HEK293 (cell line): ENCODE data around the gene HOXC10.

ENCODE experiments used
- CTCF ChIA-PET: fragments of 350-600 bp; formaldehyde crosslinking; extraction: SDS; loops from one replicate; lab custom pipeline; 2021; ENCODE audit warnings: antibody characterized with exemption; lab: Yijun Ruan, JAX
- POLR2A ChIA-PET: fragments of 300-600 bp; formaldehyde crosslinking; extraction: SDS; loops from one replicate; lab custom pipeline; 2020; ENCODE audit warnings: antibody characterized with exemption, inconsistent platforms; lab: Yijun Ruan, JAX
- H3K27ac ChIP-seq: fragments of 200-500 bp; sonication (Bioruptor generic); 2 replicates; pipeline ENCODE4 v1.5.1; 2014; ENCODE audit warnings: low read depth, low read length, control low read depth, inconsistent platforms; ENCODE audit errors: extremely low read depth
- H3K36me3 ChIP-seq, 2 experiments: fragments of 200-500 bp in 1 of 2; sonication (Bioruptor generic) in 1 of 2; 1 replicate in 1 of 2; 2 replicates in 1 of 2; pipeline ENCODE4 v1.5.1; 2014 to 2017; ENCODE audit warnings: inconsistent platforms in 2 of 2, low read length in 2 of 2; ENCODE audit not compliant: control insufficient read depth in 2 of 2, insufficient read depth in 1 of 2
- H3K4me1 ChIP-seq: fragments of 200-500 bp; sonication (Bioruptor generic); 2 replicates; pipeline ENCODE4 v1.5.1; 2014; ENCODE audit warnings: mild to moderate bottlenecking, low read length, inconsistent platforms; ENCODE audit not compliant: control insufficient read depth, insufficient read depth
- H3K4me3 ChIP-seq: 2 replicates; pipeline ENCODE4 v1.5.1; 2011; ENCODE audit warnings: low read depth, mild to moderate bottlenecking, control low read depth, low read length, moderate library complexity
- H3K9me3 ChIP-seq: fragments of 200-500 bp; sonication (Bioruptor generic); 2 replicates; pipeline ENCODE4 v1.5.1; 2014; ENCODE audit warnings: low read depth, low read length, inconsistent platforms; ENCODE audit not compliant: control insufficient read depth, insufficient read depth
- CTCF ChIP-seq: fragments of 450-650 bp; formaldehyde crosslinking; IDR thresholded peaks from 2 replicates; pipeline ENCODE4 v1.5.1; 2016; ENCODE audit warnings: missing biosample characterization, missing genetic modification characterization
- KLF1 ChIP-seq: fragments of 450-650 bp; formaldehyde crosslinking; IDR thresholded peaks from 2 replicates; pipeline ENCODE4 v1.5.1; 2016; ENCODE audit warnings: missing biosample characterization, missing genetic modification characterization
- OVOL3 ChIP-seq: fragments of 450-650 bp; formaldehyde crosslinking; IDR thresholded peaks from 2 replicates; pipeline ENCODE4 v1.5.1; 2016; ENCODE audit warnings: missing biosample characterization, missing genetic modification characterization
- YY2 ChIP-seq: fragments of 450-650 bp; formaldehyde crosslinking; IDR thresholded peaks from 2 replicates; pipeline ENCODE4 v1.5.1; 2016; ENCODE audit warnings: missing biosample characterization, missing genetic modification characterization
- ZBTB10 ChIP-seq: fragments of 450-650 bp; formaldehyde crosslinking; IDR thresholded peaks from 2 replicates; pipeline ENCODE4 v1.5.1; 2016; ENCODE audit warnings: missing biosample characterization, missing genetic modification characterization
- ZNF155 ChIP-seq: fragments of 450-650 bp; formaldehyde crosslinking; IDR thresholded peaks from 2 replicates; pipeline ENCODE4 v1.5.1; 2016; ENCODE audit warnings: missing biosample characterization, missing genetic modification characterization
- ZNF302 ChIP-seq: fragments of 450-650 bp; formaldehyde crosslinking; IDR thresholded peaks from 2 replicates; pipeline ENCODE4 v1.5.1; 2016; ENCODE audit warnings: missing biosample characterization, missing genetic modification characterization, low read depth
- ZNF324 ChIP-seq: fragments of 450-650 bp; formaldehyde crosslinking; IDR thresholded peaks from 2 replicates; pipeline ENCODE4 v1.5.1; 2016; ENCODE audit warnings: missing biosample characterization, missing genetic modification characterization
- ZNF366 ChIP-seq: fragments of 450-650 bp; formaldehyde crosslinking; conservative IDR thresholded peaks from 2 replicates; pipeline ENCODE4 v1.5.1; 2016; ENCODE audit warnings: missing biosample characterization, missing genetic modification characterization
- ZNF391 ChIP-seq: fragments of 450-650 bp; formaldehyde crosslinking; IDR thresholded peaks from 2 replicates; pipeline ENCODE4 v1.5.1; 2016; ENCODE audit warnings: low read depth, missing biosample characterization, missing genetic modification characterization, borderline replicate concordance
- ZNF449 ChIP-seq: fragments of 450-650 bp; formaldehyde crosslinking; IDR thresholded peaks from 2 replicates; pipeline ENCODE4 v1.5.1; 2017; ENCODE audit warnings: missing biosample characterization, mild to moderate bottlenecking, missing genetic modification characterization, moderate library complexity
- ZNF501 ChIP-seq: fragments of 450-650 bp; formaldehyde crosslinking; IDR thresholded peaks from 2 replicates; pipeline ENCODE4 v1.5.1; 2016; ENCODE audit warnings: missing biosample characterization, missing genetic modification characterization
- ZNF792 ChIP-seq: fragments of 450-650 bp; formaldehyde crosslinking; IDR thresholded peaks from 2 replicates; pipeline ENCODE4 v1.5.1; 2016; ENCODE audit warnings: missing biosample characterization, missing genetic modification characterization
- ZNF837 ChIP-seq: fragments of 450-650 bp; formaldehyde crosslinking; IDR thresholded peaks from 2 replicates; pipeline ENCODE4 v1.5.1; 2016; ENCODE audit warnings: missing biosample characterization, missing genetic modification characterization
- ZXDB ChIP-seq: fragments of 450-650 bp; formaldehyde crosslinking; IDR thresholded peaks from 2 replicates; pipeline ENCODE4 v1.5.1; 2016; ENCODE audit warnings: missing biosample characterization, missing genetic modification characterization

HOXC10 gene

GRCh38 chr12:54004063-54004840, 19.3 kb downstream of the HOXC10 start:
- Histone ChIP-seq H3K9me3 (no peaks in the 10 kb centered on the region), H3K27ac (no peak overlapping the region), H3K4me3 (no peak overlapping the region), H3K4me1 (peaks cover 32% of the 10 kb centered on the region), H3K36me3 (peaks cover 8 to 15% of the 10 kb centered on the region in 2 experiments; a peak in 2 of 3 replicates)
- ChIA-PET POLR2A (no interaction called here), CTCF (interaction anchor here (0.6 to 7.9 kb wide), 13 partner anchors 13 to 409 kb away, joined by 3 to 111 read pairs (median 6); partner anchors contain the start of genes HOXC10 and SMUG1)
- TF ChIP-seq ZNF501 (tag by site-specific recombination) (no peak), ZNF366 (tag by site-specific recombination) (peak; percentile 39; the same call in 1 of the 2 replicates), ZBTB10 (0 out of 2 replicates have a peak, but pooled peaks have one; percentile 24), CTCF (tag by site-specific recombination) (peak; percentile 65; the same call in 1 of the 2 replicates)

- TF ChIP-seq ZNF155 (tag by site-specific recombination) (no peak), ZNF391 (no peak), ZNF792 (tag by site-specific recombination) (no peak), KLF1 (no peak), ZNF837 (tag by site-specific recombination) (no peak), YY2 (tag by site-specific recombination) (no peak), ZNF449 (no peak), ZNF324 (tag by site-specific recombination) (no peak), ZNF302 (tag by site-specific recombination) (no peak), ZXDB (no peak), OVOL3 (tag by site-specific recombination) (no peak)
- Histone ChIP-seq H3K4me3 (no peak overlapping the region), H3K9me3 (no peaks in the 10 kb centered on the region), H3K4me1 (peaks cover 32% of the 10 kb centered on the region), H3K27ac (no peak overlapping the region), H3K36me3 (peaks cover 8 to 15% of the 10 kb centered on the region in 2 experiments; a peak in 2 of 3 replicates)
- ChIA-PET CTCF (interaction anchor here (0.7 to 7.9 kb wide), 16 partner anchors 12 to 409 kb away, joined by 3 to 111 read pairs (median 6); partner anchors contain the start of genes HOXC10 and SMUG1), POLR2A (no interaction called here)
Measured at GRCh38 chr12:54004841-54005530, 20.0 kb downstream of the HOXC10 start.
